ENCODE measurements around the gene STRA6.

- no peak for TF ChIP-seq POLR2A (IDR thresholded peaks at IDR 0.05; ENCODE audit: borderline replicate concordance, extremely low read depth, insufficient read depth, insufficient read length)
- no peak for TF ChIP-seq CTCF (IDR thresholded peaks at IDR 0.05 in 2 of 3, conservative IDR thresholded peaks at IDR 0.05 in 1 of 3; ENCODE audit: borderline replicate concordance in 1 of 3, insufficient read depth in 1 of 3, low read depth in 2 of 3, low read length in 2 of 3)
- no peak for TF ChIP-seq MAX (IDR thresholded peaks at IDR 0.05)
Observed at GRCh38 chr15:74228723-74229081, 26.1 kb upstream of the STRA6 start.

All from HCT116 (cell line).